ENCODE data around the gene PIGM. TPM values are rescaled to one million over a fixed set of nuclear protein-coding genes. Genes with fewer than 3 reads are reported as not detected.

The PIGM gene
- total and polyA plus RNA-seq, 9 donors, result 2.7 to 7.4 (median 5.9) TPM

GRCh38 chr1:160063176-160063575 is 31.4 kb upstream of the PIGM start:
- H3K27me3 ChIP-seq, result no peaks in the 10 kb centered on the region
- H3K4me1 ChIP-seq (ENCODE audit: insufficient read depth), result no peaks in the 10 kb centered on the region
- intact Hi-C loops (cut with DNase I), result no loop called here
- H3K36me3 ChIP-seq, result no peaks in the 10 kb centered on the region
- no peak for DNase-seq
- 84 to 91% (median 85%) methylated on average over 5 of the region's 5 CpGs for WGBS, 3 donors
- TF ChIP-seq POLR2A (IDR thresholded peaks at IDR 0.05), result no peak
- no peak for TF ChIP-seq EP300 (IDR thresholded peaks at IDR 0.05)
- no peak for TF ChIP-seq CTCF (IDR thresholded peaks at IDR 0.05)
- H3K4me3 ChIP-seq, result no peak overlapping the region
- H3K9me3 ChIP-seq, result no peaks in the 10 kb centered on the region
- H3K27ac ChIP-seq, result no peak overlapping the region

GRCh38 chr1:160062230-160062532 is 30.4 kb upstream of the PIGM start:
- DNase-seq, result no peak
- Histone ChIP-seq H3K9me3 (no peaks in the 10 kb centered on the region), H3K27me3 (no peaks in the 10 kb centered on the region), H3K36me3 (no peaks in the 10 kb centered on the region), H3K4me1 (ENCODE audit: insufficient read depth) (no peaks in the 10 kb centered on the region), H3K27ac (no peak overlapping the region), H3K4me3 (no peak overlapping the region)
- no peak for TF ChIP-seq EP300 (IDR thresholded peaks at IDR 0.05)
- no peak for TF ChIP-seq POLR2A (IDR thresholded peaks at IDR 0.05)
- no peak for TF ChIP-seq CTCF (IDR thresholded peaks at IDR 0.05)
- WGBS, 3 donors, result 62 to 74% (median 62%) methylated on average over 6 of the region's 6 CpGs
- intact Hi-C loops (cut with DNase I), result no loop called here

GRCh38 chr1:160061369-160062229 is 29.8 kb upstream of the PIGM start:
- H3K27ac ChIP-seq, result no peak overlapping the region
- H3K4me3 ChIP-seq, result no peak overlapping the region
- intact Hi-C loops (cut with DNase I), result no loop called here
- no peaks in the 10 kb centered on the region for H3K36me3 ChIP-seq
- no peaks in the 10 kb centered on the region for H3K4me1 ChIP-seq (ENCODE audit: insufficient read depth)
- TF ChIP-seq CTCF (IDR thresholded peaks at IDR 0.05), result no peak
- no peak for TF ChIP-seq POLR2A (IDR thresholded peaks at IDR 0.05)
- no peak for TF ChIP-seq EP300 (IDR thresholded peaks at IDR 0.05)
- no peaks in the 10 kb centered on the region for H3K27me3 ChIP-seq
- 38 to 49% (median 39%) methylated on average over 14 to 15 of the region's 15 CpGs for WGBS, 3 donors
- DNase-seq, result no peak
- no peaks in the 10 kb centered on the region for H3K9me3 ChIP-seq

- Histone ChIP-seq H3K4me3 (no peak overlapping the region), H3K27ac (no peak overlapping the region), H3K4me1 (ENCODE audit: insufficient read depth) (no peaks in the 10 kb centered on the region), H3K36me3 (no peaks in the 10 kb centered on the region), H3K9me3 (no peaks in the 10 kb centered on the region), H3K27me3 (no peaks in the 10 kb centered on the region)
- 30 to 41% (median 37%) methylated on average over 2 of the region's 2 CpGs for WGBS, 3 donors
- TF ChIP-seq POLR2A (IDR thresholded peaks at IDR 0.05) (no peak), EP300 (IDR thresholded peaks at IDR 0.05) (no peak)
- intact Hi-C loops (cut with DNase I), result no loop called here
- DNase-seq, result no peak
Observed at GRCh38 chr1:160058087-160058486, 26.3 kb upstream of the PIGM start.

GRCh38 chr1:160056648-160057169 is 24.9 kb upstream of the PIGM start:
- TF ChIP-seq POLR2A (IDR thresholded peaks at IDR 0.05), result no peak
- no peak for TF ChIP-seq CTCF (IDR thresholded peaks at IDR 0.05)
- TF ChIP-seq EP300 (IDR thresholded peaks at IDR 0.05), result no peak
- H3K9me3 ChIP-seq, result no peaks in the 10 kb centered on the region
- H3K4me3 ChIP-seq, result no peak overlapping the region
- no peaks in the 10 kb centered on the region for H3K27me3 ChIP-seq
- intact Hi-C loops (cut with DNase I), result no loop called here
- 74 to 76% (median 76%) methylated on average over 1 of the region's 1 CpG for WGBS, 3 donors
- no peaks in the 10 kb centered on the region for H3K36me3 ChIP-seq
- no peak for DNase-seq
- no peak overlapping the region for H3K27ac ChIP-seq
- H3K4me1 ChIP-seq (ENCODE audit: insufficient read depth), result no peaks in the 10 kb centered on the region
